GOT3 (cell line): ENCODE data around the gene MPP2.
"Not testable (repeated sequence)": the region's sequence is repeated elsewhere in the genome, so short reads cannot be mapped to it uniquely, and the experiment has no call there.

Experiments used
- DNase-seq: peaks from one replicate; lab custom pipeline; 2025; ENCODE audit warnings: mixed read lengths; lab: John Stamatoyannopoulos, UW

MPP2 gene

DNA sequence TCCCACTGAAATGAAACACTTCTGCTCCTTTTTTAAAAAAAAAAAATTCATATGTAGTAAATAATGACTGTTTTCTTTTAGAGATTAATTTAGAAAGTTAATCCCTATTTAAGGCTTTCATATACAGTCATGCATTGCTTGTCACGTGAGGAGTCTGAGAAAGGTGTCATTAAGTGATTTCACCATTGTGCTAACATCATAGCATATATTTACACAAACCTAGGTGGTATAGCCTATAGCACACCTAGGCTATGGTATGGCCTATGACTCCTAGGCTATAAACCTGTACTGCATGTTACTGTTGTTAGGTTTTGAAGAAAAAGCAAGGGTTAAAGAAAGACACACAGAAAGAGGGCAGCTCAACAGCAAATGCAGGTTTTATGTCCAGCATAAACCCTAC lies 21.3 kb upstream of the MPP2 start:
- DNase-seq = no peak

DNA sequence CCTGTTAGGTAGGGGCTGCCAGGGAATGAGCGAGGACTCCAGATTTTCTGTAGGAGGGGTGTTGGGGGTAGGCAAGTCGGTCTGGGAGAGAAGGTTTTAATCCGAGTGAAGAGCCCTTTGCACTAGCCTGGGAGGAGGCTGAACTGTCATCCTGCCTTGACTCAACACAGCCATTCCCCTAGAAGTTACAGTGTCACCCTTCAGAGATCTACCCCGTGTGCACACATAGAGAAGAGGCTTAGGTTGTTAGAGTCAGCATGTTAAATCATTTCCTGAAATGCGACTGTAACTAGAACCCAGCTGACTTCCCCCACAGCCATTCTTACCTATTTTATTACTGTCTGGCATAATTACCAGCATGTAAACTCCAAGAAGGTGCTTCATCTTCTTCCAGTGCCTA lies 20.6 kb upstream of the MPP2 start:
- DNase-seq = not testable (repeated sequence)

DNA sequence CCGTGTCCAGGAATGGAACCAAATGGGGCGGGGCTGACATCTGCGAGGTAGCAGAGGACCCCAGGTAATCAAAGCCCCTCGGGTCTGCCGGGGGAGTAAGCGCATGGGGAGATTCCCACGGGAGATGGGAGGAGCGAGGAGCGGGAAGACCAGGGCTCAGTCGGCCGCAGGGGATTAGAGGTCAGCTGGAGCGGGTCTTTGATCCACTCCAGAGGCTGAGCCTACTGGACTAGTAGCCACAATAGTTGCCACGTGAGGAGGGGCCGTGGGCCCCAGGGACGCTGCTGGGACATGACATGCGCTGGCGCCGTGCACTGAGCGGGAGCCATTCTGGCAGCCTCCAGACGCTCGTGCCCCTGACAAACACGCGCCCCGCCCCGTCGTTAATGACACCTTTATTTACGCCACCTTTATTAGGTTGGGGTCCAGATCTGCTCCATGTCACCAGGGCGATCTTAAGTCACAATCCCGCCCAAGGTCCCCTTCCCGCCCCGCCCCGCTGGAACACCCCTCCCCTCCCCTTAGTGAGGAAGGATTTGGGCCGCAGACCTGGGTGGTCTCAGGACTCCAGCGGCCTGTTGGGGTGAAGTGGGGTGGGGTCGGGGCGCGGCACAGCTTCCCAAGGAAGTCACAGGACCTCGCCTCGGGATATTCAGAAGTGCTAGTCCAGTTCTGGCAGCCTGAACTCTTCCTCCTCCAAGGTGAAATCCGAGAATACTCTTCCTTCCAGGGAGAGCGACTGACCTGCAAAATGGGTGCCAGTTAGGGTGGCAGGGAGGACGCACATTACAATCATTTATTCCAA lies 19.9 kb upstream of the MPP2 start:
- DNase-seq = no peak

- DNase-seq = no peak
Observed at GRCh38 chr17:43924558-43924957, 17.2 kb upstream of the MPP2 start.

GRCh38 chr17:43920500-43921095 lies 13.3 kb upstream of the MPP2 start:
- DNase-seq = no peak

- DNase-seq = no peak
Observed at GRCh38 chr17:43918026-43918389, 10.7 kb upstream of the MPP2 start.

DNA sequence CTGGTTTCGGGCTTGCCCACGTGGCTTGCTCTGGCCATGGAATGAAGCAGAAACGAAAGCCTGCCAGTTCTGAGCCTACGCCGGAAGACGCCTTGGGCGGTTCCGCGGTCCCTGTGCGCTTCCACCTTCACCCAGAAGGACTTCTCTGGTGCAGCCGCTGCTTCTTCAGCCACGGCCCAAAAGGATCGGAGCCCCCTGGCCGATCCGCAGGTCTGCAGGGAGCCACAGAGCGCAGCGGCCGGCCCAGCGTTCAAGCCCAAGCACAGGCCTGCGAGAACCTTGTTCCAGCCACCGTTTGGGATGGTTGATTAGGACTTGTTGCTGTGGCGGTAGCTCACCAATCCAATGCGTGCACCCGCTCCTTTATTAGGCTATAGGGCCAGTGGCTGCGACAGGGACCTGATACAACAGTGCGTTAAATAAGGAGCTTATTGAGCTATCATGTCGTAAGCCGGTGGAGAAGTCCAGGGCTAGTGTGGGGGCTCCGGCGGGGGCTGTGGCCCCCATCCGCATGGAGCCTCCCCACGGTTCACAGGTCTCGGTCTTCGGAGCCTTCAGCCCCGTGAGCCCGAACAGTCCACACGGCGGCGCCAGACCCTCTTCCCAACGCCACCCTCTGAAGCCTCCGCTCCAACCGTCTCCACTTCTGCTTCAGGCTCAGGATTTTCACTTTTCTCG lies 10.2 kb upstream of the MPP2 start:
- DNase-seq = no peak

DNA sequence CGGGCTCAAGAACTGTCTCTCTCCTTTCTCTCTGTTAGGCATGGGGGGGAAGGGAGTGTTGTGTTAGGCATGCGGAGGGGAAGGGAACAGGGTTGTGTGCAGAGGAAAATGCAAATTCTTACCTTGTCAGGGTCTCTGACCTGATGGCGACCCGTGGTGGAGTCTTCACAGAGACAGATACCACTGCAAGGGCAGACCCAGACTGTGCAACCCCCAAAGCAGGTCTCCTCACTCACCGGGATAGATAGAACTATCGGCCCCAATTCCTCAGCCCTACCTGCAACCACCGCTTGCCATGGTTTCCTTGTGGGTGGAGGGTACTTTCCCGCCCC lies 9.6 kb upstream of the MPP2 start:
- no peak for DNase-seq

DNA sequence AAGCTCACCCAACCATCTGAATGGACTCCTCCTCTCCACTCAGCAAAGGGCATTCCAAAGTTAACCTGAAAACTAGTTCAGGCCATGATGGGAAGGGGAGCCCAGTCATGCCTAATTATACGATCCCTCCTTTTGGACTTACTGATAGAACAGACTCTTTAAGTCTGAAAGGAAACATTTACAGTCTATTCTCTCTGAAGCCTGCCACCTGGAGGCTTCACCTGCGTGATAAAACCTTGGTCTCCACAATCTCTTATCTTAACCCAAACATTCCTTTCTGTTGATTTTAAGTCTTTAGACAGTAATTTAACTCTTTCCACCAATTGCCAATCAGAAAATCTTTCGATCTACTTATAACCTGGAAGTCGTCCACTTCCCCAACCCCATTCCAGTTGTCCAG lies 9.0 kb upstream of the MPP2 start:
- no peak for DNase-seq

GRCh38 chr17:43915559-43915958 lies 8.2 kb upstream of the MPP2 start:
- DNase-seq = no peak

- DNase-seq = no peak
Observed at GRCh38 chr17:43914451-43914850, 7.1 kb upstream of the MPP2 start.

- DNase-seq = no peak
Observed at GRCh38 chr17:43913584-43913983, 6.2 kb upstream of the MPP2 start.

DNA sequence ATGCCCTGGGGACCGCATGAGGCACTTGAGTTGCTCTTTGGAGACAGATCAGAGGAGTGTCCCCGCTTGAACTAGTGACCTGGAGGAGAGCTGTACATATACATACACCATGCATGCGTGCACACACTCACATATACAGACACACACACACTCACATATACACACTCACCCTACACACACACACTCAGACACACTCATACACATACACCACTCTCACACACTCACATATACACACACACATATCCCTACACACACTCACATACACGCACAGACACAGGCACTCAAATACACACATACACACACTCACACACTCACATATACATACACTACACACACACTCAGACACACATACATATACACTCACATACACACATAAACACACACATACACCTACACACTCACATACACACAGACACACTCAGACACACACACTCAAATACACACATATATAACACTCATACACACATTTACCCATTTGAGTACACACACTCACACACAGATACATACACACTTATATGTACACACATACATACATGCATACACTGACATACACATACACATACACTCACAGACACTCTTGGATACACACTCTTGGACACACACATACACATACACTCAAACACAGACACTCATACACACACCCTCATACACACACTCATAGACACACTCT lies 5.4 kb upstream of the MPP2 start:
- DNase-seq = no peak

GRCh38 chr17:43911904-43912303 lies 4.6 kb upstream of the MPP2 start:
- DNase-seq = no peak

GRCh38 chr17:43909537-43910231 lies 2.3 kb upstream of the MPP2 start:
- DNase-seq = no peak

- DNase-seq = no peak
Observed at GRCh38 chr17:43907998-43908721, 824 bp upstream of the MPP2 start.

GRCh38 chr17:43906951-43907424 lies 348 bp downstream of the MPP2 start:
- DNase-seq = no peak

GRCh38 chr17:43905985-43906852 lies 1.1 kb downstream of the MPP2 start:
- no peak for DNase-seq

DNA sequence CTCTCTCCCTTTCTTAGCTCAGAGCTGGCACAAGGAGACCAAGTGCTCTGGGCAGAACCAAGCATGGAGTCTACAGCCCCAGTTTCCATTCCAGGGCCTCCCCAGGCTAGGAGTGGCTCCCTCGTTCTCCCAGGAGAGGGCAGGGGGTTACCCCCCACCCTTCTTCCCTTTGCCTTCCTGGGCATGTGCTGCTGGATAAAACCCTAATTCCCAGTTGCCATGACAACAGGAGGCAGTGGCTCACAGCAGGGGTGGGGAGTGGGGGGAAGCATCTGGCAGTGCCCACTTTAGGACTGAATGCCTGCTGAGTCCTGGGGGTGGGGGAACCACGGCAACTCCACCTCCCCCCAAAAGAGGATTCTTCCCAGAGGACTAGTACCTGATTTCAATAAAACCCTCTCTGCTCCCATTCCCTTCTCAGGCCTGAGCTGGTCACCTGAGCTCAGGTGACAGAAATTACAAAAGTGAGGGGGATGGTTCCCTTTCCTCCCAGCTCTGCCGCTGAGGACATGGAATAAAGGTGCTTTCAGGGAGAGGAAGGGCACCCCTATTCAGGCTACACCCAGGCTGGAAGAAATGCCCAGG lies 1.8 kb downstream of the MPP2 start:
- DNase-seq = no peak
